Stimulated activated naive CD8-positive, alpha-beta T cell treated with anti-CD3 and anti-CD28 coated beads, Interleukin-15, amount 100 ng/mL, for 72 hours (primary cell): ENCODE results near the gene IL36A.

Experiments used
- ATAC-seq: fragments of 150-1000 bp; cut with Tn5 transposase; 2 replicates; pipeline ENCODE4 v1.10.0; 2021; ENCODE audit warnings: mild to moderate bottlenecking, moderate library complexity
- DNase-seq, 2 donors: peaks; one replicate each; pipeline ENCODE4 v3.0.0; 2021 to 2022
- H3K27ac Mint-ChIP-seq, 2 donors: one replicate each; pipeline ENCODE4 v1.8.0; 2022; ENCODE audit warnings: mild to moderate bottlenecking in 2 of 2, mixed read lengths in 2 of 2, moderate library complexity in 2 of 2
- H3K27me3 Mint-ChIP-seq: one replicate; pipeline ENCODE4 v1.8.0; 2022; ENCODE audit warnings: mixed read lengths
- H3K4me1 Mint-ChIP-seq: one replicate; pipeline ENCODE4 v1.8.0; 2022; ENCODE audit warnings: mild to moderate bottlenecking, mixed read lengths
- H3K4me3 Mint-ChIP-seq, 2 donors: one replicate each; pipeline ENCODE4 v1.8.0; 2022; ENCODE audit warnings: mild to moderate bottlenecking in 2 of 2, mixed read lengths in 2 of 2, moderate library complexity in 1 of 2
- H3K9me3 Mint-ChIP-seq, 2 donors: one replicate each; pipeline ENCODE4 v1.8.0; 2022; ENCODE audit warnings: mixed read lengths in 2 of 2

The IL36A gene, protein sequence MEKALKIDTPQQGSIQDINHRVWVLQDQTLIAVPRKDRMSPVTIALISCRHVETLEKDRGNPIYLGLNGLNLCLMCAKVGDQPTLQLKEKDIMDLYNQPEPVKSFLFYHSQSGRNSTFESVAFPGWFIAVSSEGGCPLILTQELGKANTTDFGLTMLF

DNA sequence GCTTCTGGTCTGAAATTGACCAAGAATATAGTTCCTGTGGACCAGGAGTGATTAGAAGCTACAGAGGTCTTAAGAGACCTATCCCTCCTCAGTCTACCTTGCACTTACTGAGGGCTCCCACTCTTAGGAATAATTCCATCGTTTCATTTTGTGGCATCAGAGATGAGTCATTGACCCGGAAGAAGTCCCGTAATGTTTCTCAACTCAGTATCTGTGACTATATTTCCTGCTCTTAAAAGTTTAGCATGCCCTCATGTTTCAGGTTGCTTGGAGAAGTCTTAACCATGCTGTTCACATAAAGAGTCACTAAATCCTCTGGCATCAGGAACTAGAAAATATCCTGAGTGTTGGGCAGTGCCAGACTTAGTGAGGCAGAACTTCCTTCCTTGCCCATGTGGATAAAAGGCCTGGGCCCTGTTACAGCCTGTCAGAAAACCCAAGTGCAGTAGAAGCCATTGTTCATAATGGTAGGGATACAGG, at the start of gene IL36A:
IL36A (plus strand) TSS at position 430 of the 480 bp plus-strand sequence. CDS start 413 bp downstream, outside the sequence.
- H3K9me3 Mint-ChIP-seq: peaks cover 20 to 27% of the 10 kb centered on the region in 2 donors
- DNase-seq: no peak
- H3K4me1 Mint-ChIP-seq: peaks cover 4% of the 10 kb centered on the region

GRCh38 chr2:112957511-112957910, 47.7 kb upstream of the IL36A start:
- Mint-ChIP-seq H3K4me1 (no peaks in the 10 kb centered on the region), H3K9me3 (no peaks in the 10 kb centered on the region), H3K27me3 (no peaks in the 10 kb centered on the region), H3K4me3 (no peak overlapping the region), H3K27ac (no peak overlapping the region)
- DNase-seq (no peak), ATAC-seq (no peak)

More for the DNA sequence above, at the start of gene IL36A:
- Mint-ChIP-seq H3K27ac (peak within 1 kb of the TSS in 1 of 2 donors; percentile 85), H3K27me3 (no peaks in the 10 kb centered on the region), H3K4me3 (no peak within 1 kb of the TSS)
- no peak for ATAC-seq

- Mint-ChIP-seq H3K4me1 (no peaks in the 10 kb centered on the region), H3K27me3 (peaks cover 1% of the 10 kb centered on the region), H3K9me3 (no peaks in the 10 kb centered on the region), H3K4me3 (no peak overlapping the region), H3K27ac (no peak overlapping the region)
- ATAC-seq (peak; percentile 83), DNase-seq (peak; percentile 26)
These were observed 46.7 kb upstream of the IL36A start for GRCh38 chr2:112958428-112959108.

DNA sequence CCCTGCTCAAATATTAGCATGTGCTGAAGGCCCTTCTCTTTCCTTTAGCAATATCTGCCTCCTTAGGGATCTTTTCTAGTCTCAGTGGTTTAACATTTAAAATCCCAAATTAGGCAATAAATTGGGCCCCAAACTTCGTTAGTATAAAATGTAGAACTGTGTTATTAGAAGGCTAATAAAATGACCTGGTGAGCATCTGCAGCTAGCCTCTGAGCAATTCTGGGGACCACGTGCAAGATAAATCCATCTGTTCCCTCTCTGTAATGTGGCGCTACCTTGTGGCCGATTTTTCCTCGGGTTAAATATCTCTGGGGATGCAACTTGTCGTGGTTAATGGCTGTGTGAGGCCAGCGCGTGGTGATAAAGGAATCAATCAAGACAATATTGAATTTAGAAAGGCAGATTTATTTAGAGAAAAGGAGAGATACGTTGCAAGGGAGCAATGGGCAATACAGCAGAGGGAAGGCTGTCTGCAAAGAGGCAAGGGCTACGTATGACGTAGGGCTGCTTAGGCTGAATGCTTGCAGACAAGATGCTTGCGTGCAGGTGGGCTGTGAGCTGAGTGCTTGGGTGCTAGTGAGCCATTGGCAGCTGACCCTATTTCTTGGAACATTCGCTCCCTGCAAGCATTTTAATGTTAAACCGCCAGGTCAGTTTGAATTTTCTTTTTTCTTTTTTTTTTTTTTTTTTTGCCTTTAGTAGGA, 46.0 kb upstream of the IL36A start:
- Mint-ChIP-seq H3K4me3 (no peak overlapping the region), H3K27me3 (peaks cover 6% of the 10 kb centered on the region), H3K9me3 (no peaks in the 10 kb centered on the region), H3K27ac (no peak overlapping the region), H3K4me1 (no peaks in the 10 kb centered on the region)
- no peak for ATAC-seq
- DNase-seq: no peak

GRCh38 chr2:112960230-112960825, 44.9 kb upstream of the IL36A start:
- H3K27me3 Mint-ChIP-seq: peaks cover 6% of the 10 kb centered on the region
- no peak overlapping the region for H3K4me3 Mint-ChIP-seq
- H3K9me3 Mint-ChIP-seq: no peaks in the 10 kb centered on the region
- ATAC-seq (no peak), DNase-seq (no peak)
- H3K27ac Mint-ChIP-seq: no peak overlapping the region
- no peaks in the 10 kb centered on the region for H3K4me1 Mint-ChIP-seq

DNA sequence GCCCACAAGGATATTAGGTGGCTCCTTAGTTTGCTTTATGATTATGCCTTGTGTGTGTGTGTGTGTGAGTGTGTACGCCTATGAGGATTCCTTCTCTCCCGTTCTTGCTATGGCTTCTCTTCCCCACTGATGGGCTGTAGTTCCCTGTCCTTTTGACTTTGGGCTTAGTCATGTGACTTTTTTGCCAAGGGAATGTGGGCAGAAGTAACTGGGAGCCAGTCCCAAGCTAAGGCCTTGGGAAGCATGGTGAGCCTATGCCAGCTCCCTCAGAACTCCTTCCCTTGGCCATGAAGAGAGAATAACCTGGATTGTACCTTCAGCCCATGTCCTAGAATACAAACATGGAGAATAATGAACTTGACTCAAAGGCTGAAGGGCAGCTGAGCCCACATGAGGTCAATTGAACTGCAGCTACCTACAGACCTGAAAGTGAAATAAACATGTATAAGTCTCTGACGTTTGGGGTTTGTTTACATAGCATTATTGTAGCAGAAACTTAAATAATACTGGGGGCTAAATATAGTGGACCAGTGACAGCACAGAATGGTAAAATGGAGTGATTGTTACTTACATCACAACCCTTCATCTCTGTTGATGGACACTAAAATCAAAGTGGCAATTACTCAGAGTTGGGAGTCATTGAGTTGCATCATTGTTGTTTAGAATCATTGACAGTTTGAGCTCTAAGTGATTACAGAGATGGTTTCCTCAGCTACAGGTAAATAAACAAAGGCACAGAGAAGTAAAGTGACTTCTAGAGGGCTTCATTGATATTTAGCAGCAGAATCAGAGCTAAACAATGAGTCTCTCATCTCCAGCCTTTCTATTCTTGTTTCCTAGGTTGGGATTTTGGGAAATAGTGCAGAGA, 42.7 kb upstream of the IL36A start:
- DNase-seq (no peak), ATAC-seq (no peak)
- Mint-ChIP-seq H3K27ac (no peak overlapping the region), H3K4me3 (no peak overlapping the region), H3K9me3 (no peaks in the 10 kb centered on the region), H3K27me3 (peaks cover 6% of the 10 kb centered on the region), H3K4me1 (no peaks in the 10 kb centered on the region)

- Mint-ChIP-seq H3K4me3 (no peak overlapping the region), H3K9me3 (peaks cover 6 to 24% of the 10 kb centered on the region in 2 donors), H3K27me3 (peaks cover 12% of the 10 kb centered on the region), H3K27ac (no peak overlapping the region), H3K4me1 (peaks cover 9% of the 10 kb centered on the region)
- no peak for DNase-seq
- ATAC-seq: no peak
These were observed 38.2 kb upstream of the IL36A start for GRCh38 chr2:112967023-112967422.

DNA sequence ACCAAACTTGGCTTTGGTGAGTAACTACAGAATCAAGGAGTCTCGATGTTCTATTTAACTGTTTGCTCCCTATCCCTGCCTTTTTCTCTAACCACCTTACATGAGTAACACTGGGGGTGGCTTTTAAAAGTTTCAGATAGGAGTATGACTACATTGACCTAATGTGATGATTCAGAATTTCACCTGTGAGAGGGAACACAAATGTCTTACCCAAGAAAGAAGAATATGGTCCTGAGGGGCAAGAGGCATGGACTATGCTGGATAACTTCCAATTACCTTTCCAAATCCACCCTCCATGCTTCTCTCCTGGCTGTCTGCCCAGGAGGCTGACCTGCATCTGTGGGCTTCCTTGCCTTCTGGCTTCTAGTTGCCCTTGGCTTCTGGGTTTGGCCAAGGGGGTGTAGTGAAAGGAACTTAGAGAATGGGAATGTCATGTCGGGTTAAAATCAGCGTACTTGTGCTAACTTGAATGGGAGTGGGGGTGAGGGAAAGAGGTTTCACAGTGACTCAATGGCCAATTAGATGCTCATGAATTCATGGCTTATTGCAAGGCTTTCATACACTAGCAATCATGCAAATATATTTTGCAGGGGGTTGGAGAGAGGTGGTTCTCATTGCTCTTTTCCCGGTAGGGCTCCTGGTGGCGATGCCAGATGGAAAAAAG, 32.7 kb upstream of the IL36A start:
- DNase-seq (no peak), ATAC-seq (peak; percentile 79)
- peaks cover 6% of the 10 kb centered on the region for H3K27me3 Mint-ChIP-seq
- no peak overlapping the region for H3K4me3 Mint-ChIP-seq
- peaks cover 6 to 24% of the 10 kb centered on the region in 2 donors for H3K9me3 Mint-ChIP-seq
- H3K4me1 Mint-ChIP-seq: peaks cover 22% of the 10 kb centered on the region
- H3K27ac Mint-ChIP-seq: no peak overlapping the region

GRCh38 chr2:112973156-112973555, 32.1 kb upstream of the IL36A start:
- DNase-seq: no peak
- H3K4me3 Mint-ChIP-seq: no peak overlapping the region
- peaks cover 6 to 24% of the 10 kb centered on the region in 2 donors for H3K9me3 Mint-ChIP-seq
- peaks cover 6% of the 10 kb centered on the region for H3K27me3 Mint-ChIP-seq
- peaks cover 27% of the 10 kb centered on the region for H3K4me1 Mint-ChIP-seq
- H3K27ac Mint-ChIP-seq: no peak overlapping the region
- peak; percentile 20 for ATAC-seq

DNA sequence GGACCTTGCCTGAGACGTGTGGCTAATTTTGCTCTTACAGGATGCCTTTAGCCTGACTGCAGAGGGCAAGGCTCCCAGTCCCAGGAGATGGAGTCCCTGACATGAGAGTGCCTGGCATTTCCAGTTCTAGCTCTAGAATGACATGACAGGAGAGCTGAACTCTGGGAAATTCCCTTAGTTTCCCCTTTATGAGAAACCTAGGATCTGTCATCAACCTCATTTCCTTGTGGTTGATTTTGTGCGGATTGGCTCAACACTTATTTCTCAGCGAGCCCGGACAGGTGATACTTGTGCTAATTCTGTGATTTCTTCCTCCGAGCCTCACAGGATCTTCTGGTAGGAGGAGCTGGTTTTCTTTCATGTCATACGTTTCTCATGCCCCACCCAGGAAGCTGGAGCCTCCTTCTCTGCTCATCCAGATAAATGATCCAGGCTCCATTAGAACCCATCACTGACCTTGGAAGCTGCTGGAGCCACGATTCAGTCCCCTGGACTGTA, 27.7 kb upstream of the IL36A start, which contains the start of gene IL36G:
IL36G (plus strand) TSS at position 448 of the 498 bp plus-strand sequence. CDS start 633 bp downstream, outside the sequence.
- Mint-ChIP-seq H3K27me3 (no peaks in the 10 kb centered on the region), H3K4me1 (peaks cover 12% of the 10 kb centered on the region), H3K9me3 (no peaks in the 10 kb centered on the region), H3K4me3 (no peak within 1 kb of the TSS), H3K27ac (no peak within 1 kb of the TSS)
- peak; percentile 64 for ATAC-seq
- DNase-seq: no peak

- DNase-seq: no peak
- ATAC-seq: no peak
- Mint-ChIP-seq H3K4me3 (no peak overlapping the region), H3K9me3 (no peaks in the 10 kb centered on the region), H3K4me1 (peaks cover 15% of the 10 kb centered on the region), H3K27ac (no peak overlapping the region), H3K27me3 (no peaks in the 10 kb centered on the region)
These were observed 25.5 kb upstream of the IL36A start for GRCh38 chr2:112979731-112980130.

DNA sequence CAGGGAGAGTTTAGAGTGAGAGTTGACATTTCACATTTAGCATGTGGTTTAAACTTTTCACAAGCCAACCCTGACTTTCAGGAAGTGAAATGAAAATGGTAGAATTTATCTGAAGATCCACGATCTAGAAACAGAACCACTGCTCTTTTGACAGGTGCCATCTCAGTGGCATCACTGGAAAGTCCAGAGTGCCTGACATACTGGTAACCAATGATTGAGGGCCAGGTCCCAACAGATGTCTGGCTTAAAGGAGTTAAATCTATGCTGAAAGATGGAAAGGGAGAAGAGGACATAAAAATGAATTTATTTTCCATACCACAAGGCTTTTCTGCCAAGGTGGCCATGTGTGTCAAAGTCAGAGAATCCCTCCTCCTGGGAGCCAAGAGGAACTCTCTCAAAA, 24.7 kb upstream of the IL36A start:
- H3K4me1 Mint-ChIP-seq: peaks cover 23% of the 10 kb centered on the region
- ATAC-seq (no peak), DNase-seq (no peak)
- H3K27me3 Mint-ChIP-seq: no peaks in the 10 kb centered on the region
- H3K4me3 Mint-ChIP-seq: peak overlapping the region; percentile 52 to 53
- H3K9me3 Mint-ChIP-seq: no peaks in the 10 kb centered on the region
- H3K27ac Mint-ChIP-seq: peak overlapping the region; percentile 90 to 92

GRCh38 chr2:112985090-112985489, 20.2 kb upstream of the IL36A start:
- H3K4me1 Mint-ChIP-seq: peaks cover 21% of the 10 kb centered on the region
- peak overlapping the region; percentile 19 to 30 for H3K4me3 Mint-ChIP-seq
- peaks cover 0 to 21% of the 10 kb centered on the region in 2 donors for H3K9me3 Mint-ChIP-seq
- peak overlapping the region; percentile 13 to 22 for H3K27ac Mint-ChIP-seq
- ATAC-seq: peak; percentile 99
- DNase-seq: peak; percentile 40 to 66
- H3K27me3 Mint-ChIP-seq: no peaks in the 10 kb centered on the region

GRCh38 chr2:112989611-112990010, 15.6 kb upstream of the IL36A start:
- H3K27me3 Mint-ChIP-seq: no peaks in the 10 kb centered on the region
- H3K9me3 Mint-ChIP-seq: peaks cover 26 to 46% of the 10 kb centered on the region in 2 donors
- H3K4me3 Mint-ChIP-seq: no peak overlapping the region
- no peak overlapping the region for H3K27ac Mint-ChIP-seq
- DNase-seq (no peak), ATAC-seq (no peak)
- H3K4me1 Mint-ChIP-seq: peaks cover 32% of the 10 kb centered on the region
